GM12872 (cell line): ENCODE data around the gene TRAPPC2L.
A peak's percentile ranks its signal among the peaks of the same experiment; 100 is the strongest.

Source experiments
- TF ChIP-seq, protein P1 (sequence below): IDR thresholded peaks from 3 replicates; pipeline ENCODE4 v1.5.1; 2011; ENCODE audit warnings: low read depth, mild to moderate bottlenecking, low read length, moderate library complexity; ENCODE audit not compliant: insufficient read depth

TRAPPC2L gene

DNA sequence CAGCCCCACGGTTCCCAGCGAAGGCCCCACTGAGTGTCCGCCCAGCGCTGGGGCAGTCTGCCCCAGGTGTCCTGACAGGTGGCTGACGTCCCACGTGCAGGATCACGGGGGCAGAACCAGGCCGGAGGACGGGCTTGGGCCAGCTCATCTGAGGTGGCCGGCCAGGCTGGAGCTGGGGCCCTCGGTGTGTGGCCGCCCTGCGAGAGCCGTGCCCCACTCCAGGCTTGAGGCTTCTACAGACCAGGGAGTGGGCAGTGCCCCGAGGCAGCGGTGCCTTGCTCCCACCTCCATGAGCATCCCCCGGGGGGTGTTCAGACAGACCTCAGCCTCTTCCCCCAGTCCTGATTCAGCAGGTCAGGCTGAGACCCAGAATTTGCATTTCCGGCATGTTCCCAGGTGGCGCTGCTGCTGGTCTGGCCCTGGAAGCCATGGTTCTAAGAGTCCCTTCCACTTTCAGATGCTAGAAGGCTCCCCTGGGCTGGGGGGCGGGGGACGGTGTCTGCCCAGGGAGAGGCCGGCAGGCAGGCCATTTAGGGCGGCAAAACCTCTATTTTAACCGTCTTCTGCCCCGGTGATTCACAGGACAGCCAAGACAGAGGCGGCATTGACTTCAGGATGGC lies 44.9 kb downstream of the TRAPPC2L start:
- TF ChIP-seq, protein P1, sequence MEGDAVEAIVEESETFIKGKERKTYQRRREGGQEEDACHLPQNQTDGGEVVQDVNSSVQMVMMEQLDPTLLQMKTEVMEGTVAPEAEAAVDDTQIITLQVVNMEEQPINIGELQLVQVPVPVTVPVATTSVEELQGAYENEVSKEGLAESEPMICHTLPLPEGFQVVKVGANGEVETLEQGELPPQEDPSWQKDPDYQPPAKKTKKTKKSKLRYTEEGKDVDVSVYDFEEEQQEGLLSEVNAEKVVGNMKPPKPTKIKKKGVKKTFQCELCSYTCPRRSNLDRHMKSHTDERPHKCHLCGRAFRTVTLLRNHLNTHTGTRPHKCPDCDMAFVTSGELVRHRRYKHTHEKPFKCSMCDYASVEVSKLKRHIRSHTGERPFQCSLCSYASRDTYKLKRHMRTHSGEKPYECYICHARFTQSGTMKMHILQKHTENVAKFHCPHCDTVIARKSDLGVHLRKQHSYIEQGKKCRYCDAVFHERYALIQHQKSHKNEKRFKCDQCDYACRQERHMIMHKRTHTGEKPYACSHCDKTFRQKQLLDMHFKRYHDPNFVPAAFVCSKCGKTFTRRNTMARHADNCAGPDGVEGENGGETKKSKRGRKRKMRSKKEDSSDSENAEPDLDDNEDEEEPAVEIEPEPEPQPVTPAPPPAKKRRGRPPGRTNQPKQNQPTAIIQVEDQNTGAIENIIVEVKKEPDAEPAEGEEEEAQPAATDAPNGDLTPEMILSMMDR: no peak

DNA sequence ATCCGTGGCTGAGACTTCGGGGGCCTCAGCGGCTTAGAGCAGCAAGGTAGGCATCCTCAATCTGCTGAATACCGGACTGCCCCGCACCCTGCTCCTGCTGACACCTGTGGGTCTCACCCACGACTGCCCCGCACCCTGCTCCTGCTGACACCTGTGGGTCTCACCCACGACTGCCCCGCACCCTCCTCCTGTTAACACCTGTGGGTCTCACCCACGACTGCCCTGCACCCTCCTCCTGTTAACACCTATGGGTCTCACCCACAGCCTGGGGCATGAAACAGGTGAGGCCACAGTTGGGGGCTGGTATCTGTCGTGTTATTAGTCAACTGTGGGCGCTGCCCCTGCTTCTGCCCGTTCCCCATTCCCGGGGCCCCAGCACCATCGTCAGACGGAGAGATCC lies 45.8 kb downstream of the TRAPPC2L start:
- TF ChIP-seq, protein P1: no peak

DNA sequence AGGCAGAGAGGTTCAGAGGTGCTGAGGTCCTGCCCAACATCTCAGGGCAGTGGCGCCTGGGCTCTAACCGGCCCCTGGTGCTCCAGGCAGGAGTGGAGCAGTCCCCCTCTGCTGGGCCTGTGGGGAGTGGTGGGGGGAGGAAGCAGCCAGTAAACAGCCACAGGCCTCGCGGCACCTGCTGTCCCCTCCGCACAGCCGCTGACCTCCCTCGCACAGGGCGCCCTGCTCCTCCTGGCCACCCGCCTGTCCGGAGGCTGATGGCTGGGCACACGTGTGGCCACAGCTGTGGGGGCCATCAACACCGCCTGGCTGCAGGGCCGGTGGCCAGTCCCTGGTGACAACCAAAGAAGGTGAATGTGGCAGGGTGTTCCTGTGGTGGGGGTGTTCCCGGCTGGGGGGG lies 46.3 kb downstream of the TRAPPC2L start:
- TF ChIP-seq, protein P1: no peak

DNA sequence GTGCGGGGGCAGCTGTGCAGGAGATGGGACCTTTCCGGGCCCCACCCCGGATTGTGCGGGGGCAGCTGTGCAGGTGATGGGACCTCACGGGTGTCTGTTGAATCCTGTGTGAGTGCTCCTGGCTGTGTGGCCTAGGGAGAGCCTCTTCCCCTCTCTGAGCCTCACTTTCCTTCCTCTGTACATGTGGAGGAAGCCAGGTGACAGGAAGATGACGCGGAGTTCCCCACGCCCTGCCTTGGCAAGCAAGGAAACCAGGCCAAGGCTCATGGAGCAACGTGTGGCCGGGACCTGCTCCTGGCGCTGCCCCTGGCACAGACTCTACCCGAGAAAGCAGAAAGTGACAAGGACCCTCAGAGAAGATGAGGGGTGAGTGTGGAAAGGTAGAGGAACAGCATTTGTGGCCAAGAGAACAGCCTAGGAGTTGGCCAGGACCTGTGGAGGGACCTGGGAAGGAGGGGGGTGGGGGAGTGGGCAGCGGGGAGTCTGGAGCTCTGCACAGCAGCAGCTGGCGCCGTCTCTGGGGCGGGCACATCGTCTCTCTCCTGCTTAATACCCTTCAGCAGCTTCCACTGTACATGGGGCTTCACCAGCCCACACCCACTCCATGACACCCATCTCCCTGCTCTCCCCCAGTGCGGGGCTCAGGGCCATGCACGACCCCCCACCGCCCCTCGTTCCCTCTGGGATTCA lies 47.9 kb downstream of the TRAPPC2L start:
- TF ChIP-seq, protein P1: no peak

DNA sequence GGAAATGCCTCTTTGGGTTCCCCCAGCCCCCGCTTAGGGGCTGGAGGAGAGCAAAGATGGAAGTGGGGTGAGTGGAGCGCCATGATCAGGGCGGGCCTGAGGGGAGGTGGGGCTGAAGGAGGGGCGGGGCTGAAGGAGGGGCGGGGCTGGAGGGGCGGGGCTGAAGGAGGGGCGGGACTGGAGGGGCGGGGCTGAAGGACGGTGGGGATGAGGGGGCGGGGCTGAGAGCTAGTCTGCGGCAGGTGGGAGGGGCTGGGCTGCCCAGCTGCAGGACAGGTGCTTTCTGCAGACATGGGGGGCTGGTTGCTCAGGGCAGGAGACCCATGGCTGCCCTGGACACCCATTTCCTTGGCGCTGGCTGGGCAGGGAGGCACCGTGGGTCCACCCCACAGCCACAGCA lies 48.6 kb downstream of the TRAPPC2L start:
- TF ChIP-seq, protein P1: no peak

DNA sequence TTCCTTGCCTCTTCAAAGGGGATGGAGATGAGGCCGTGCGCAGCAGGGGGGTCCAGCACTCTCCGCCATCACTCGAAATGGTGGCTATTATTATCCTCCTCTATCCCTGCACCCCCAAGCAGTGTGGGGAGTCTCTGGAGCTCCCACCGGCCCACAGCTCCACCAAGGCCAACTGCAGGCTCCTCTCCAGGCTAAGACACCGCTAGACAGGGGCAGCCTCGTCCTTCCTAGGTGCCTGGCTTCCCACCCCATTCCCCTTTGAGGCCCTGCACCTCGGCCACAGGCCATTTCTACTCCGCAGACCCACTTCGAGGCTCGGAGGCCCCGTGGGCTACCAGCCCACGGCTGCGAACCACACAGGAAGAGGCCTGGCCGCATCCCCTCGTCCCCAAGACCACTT lies 49.1 kb downstream of the TRAPPC2L start:
- TF ChIP-seq, protein P1: no peak

DNA sequence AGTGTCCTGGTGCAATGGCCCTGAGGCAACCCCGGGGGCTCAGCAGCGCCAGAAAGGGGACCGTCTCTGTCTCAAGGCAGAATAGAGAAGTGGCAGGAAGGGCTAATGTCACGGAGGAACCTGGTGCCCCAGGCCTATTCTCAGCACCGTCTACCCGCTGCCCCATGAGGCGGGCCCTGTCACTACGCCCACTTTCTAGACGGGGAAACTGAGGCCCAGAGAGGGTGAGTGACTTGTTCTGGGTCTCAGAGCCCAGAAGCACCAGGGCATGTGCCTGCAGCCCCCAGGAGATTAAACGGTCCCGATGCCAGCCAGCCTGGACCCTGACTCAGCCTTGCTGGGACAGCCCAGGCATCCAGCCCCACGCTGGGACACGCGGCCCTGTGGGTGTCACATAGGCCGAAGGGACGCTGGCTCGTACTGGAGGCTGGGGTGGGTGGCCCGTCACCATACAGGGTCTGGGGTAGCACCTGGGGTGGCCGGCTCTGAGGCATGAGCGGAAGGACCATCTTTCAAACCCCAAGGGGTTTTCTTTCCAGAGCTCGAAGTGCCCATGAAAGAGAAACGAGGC lies 49.7 kb downstream of the TRAPPC2L start:
- TF ChIP-seq, protein P1: 0 out of 3 replicates have a peak, but pooled peaks have one; percentile 9
